ENCODE measurements around the gene FERMT3.

DNA sequence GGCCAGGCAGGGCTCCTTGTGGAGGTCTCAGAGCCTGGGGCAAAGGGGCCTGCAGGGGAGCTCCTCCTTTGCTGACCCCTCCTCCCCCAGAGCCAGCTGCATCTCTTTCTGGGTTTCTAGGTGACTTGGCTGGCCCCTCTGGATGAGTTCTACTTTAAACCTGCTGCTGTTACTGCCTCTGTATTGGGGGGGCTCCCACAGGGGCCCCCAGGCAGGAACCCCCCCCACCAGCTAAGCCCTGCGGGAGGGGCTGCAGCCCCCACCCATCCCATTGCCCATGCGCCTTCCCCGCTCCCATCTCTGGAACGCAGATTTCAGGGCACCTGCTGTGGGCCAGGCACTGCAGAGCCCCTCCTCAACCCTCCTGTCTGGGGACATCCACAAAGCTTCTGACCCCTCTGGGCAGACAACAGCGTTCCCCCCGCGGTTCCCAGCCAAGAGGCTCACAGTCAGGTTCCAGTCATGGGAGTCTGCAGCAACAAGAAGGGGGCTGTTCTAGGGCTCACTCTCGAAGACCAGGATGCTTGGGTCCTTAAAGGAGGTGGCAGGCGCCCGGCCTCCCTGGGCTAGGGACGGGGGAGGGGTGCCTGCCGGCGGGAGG is 44.0 kb downstream of the FERMT3 start:
- TF ChIP-seq SUZ12 (IDR thresholded peaks at IDR 0.05; ENCODE audit: extremely low read depth, insufficient read depth, insufficient read length): no peak
- TF ChIP-seq YY1 (IDR thresholded peaks at IDR 0.05; ENCODE audit: insufficient read depth, insufficient read length): no peak
